Activated CD4-positive, alpha-beta T cell treated with anti-CD3 and anti-CD28 coated beads, Interleukin-2, amount 50 U/mL, for 1 hour (primary cell): ENCODE results near the gene EIF5A2.
"Not testable (repeated sequence)": the region's sequence is repeated elsewhere in the genome, so short reads cannot be mapped to it uniquely, and the experiment has no call there.

Experiments used
- DNase-seq: peaks from one replicate; pipeline ENCODE4 v3.0.0-alpha.2; 2020

The EIF5A2 gene

DNA sequence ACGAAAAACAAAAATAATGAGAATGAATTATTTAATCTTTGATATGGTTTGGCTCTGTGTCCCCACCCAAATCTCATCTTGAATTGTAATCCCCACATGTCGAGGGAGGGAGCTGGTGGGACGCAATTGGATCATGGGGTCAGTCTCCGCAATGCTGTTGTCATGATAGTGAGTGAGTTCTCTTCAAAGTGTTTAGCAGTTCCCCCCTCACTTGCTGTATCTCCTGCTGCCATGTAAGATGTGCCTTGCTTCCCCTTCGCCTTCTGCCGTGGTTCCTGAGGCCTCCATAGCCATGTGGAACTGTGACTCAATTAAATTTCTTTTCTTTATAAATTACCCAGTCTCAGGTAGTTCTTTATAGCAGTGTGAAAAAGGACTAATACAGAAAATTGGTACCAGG lies 12.1 kb downstream of the EIF5A2 start:
- not testable (repeated sequence) for DNase-seq

- DNase-seq: no peak
Observed at GRCh38 chr3:170893895-170894294, 14.5 kb downstream of the EIF5A2 start.

DNA sequence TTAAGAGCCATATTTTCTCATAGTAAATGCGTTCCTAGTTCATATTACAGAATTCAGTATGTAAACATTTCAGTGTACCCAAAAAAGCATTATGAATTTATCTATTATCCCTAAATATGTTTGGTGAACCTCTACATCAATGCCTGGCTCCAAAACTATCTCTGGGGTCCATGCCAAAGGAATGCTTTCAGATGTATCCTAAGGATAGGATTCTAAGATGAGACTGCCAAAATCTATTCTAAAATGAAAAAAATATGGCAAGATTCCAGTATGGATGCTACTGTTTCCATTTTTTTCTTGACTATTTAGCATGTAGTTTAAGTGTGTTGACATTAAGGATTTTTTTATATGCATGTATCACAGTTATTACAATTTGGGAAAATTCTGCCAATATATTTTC lies 18.8 kb downstream of the EIF5A2 start:
- no peak for DNase-seq

DNA sequence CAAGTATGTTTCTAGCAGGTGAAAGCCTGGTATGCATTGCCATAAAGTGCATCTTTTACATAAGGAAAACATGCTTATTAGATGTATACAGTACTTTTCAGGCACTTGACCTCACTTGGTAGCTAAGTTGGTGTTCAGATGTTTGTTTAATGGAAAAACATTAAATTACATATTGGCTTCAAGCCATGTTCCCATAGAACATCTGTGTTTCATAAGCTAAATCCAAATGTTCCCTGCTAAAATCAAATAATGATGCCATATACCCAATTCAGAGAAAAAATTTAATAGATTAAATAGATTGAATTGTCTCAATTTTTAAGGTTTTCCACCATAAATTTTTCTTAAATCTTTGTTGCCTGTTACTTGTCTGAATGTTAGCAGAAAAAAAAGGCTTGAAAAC lies 19.3 kb downstream of the EIF5A2 start:
- DNase-seq: no peak

- DNase-seq: not testable (repeated sequence)
Observed at GRCh38 chr3:170884109-170884930, 24.1 kb downstream of the EIF5A2 start.

GRCh38 chr3:170878688-170879087 lies 29.7 kb downstream of the EIF5A2 start:
- DNase-seq: not testable (repeated sequence)

DNA sequence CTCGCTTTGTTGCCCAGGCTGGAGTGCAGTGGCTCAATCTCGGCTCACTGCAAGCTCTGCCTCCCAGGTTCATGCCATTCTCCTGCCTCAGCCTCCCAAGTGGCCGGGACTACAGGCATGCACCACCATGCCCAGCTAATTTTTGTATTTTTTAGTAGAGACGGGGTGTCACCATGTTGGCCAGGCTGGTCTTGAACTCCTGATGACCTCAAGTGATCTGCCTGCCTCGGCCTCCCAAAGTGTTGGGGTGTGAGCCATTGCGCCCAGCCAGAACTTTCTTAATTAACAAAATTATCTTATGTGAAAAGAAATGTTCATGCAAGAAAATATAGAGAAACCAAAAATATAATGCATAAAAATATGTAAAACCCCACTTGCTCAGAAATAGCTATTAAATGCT lies 31.1 kb downstream of the EIF5A2 start:
- DNase-seq: not testable (repeated sequence)

DNA sequence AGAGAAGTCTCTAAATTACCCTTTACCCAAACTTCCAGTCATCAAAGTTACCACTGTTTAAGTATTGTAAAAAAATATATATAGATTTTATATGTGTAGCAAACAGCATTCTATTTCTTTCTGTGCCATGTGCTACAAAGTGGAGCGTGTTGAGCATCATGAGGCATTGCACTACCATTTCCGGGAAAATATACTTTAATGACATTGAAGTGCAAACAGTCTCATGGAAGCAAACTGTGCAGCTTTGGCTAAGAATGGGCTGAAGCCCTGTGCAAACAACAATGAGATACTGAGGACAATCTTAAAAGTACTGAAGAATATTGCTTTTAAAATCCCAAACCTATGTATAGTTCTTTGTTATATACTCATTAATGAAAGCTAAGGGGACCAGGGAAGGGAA lies 31.9 kb downstream of the EIF5A2 start:
- no peak for DNase-seq

- DNase-seq: peak; percentile 91
Observed at GRCh38 chr3:170869645-170870593, 38.5 kb downstream of the EIF5A2 start, which contains the start of gene RPL22L1. TSS of gene RPL22L1 (minus strand) at chr3:170870195. CDS start at chr3:170870167, 28 bp downstream.

GRCh38 chr3:170869239-170869590 lies 39.2 kb downstream of the EIF5A2 start:
- DNase-seq: no peak

- DNase-seq: no peak
Observed at GRCh38 chr3:170868577-170869238, 39.7 kb downstream of the EIF5A2 start.

DNA sequence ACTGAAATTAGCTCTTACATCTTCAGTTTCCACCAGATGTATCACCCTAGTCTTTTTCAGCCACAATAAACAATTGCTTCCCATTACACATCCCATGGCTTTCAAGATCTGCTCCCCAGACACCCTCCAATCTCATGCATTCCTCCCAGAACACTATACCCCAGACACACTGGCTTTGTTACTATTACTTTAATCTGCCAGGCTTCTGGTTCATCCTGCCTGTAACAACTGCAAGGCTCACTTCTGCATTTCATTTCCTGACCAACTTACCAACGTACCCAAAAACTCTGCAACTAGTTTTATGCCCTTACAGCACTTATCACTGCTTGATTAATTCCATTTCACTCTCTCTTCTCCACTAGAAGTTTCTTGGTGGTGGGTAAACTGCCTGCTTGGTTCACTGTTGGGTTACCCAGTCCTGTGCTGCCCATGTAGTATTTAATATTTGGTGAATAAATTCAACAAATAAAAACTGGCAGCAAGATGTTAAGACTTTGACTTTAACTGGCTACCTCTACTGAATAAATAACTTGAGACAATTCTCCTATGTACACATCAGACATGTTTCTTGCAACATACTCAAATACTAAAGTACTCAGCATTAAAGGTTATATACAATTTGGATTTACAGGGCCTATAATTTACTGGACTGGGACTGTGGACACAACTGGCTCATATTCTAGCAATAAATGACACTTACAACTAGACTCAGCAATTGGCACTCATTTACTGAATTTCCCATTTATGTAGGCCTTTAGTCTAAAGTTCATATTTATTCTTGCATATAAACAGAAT lies 41.1 kb downstream of the EIF5A2 start:
- DNase-seq: no peak

- DNase-seq: no peak
Observed at GRCh38 chr3:170866499-170866898, 41.9 kb downstream of the EIF5A2 start.

DNA sequence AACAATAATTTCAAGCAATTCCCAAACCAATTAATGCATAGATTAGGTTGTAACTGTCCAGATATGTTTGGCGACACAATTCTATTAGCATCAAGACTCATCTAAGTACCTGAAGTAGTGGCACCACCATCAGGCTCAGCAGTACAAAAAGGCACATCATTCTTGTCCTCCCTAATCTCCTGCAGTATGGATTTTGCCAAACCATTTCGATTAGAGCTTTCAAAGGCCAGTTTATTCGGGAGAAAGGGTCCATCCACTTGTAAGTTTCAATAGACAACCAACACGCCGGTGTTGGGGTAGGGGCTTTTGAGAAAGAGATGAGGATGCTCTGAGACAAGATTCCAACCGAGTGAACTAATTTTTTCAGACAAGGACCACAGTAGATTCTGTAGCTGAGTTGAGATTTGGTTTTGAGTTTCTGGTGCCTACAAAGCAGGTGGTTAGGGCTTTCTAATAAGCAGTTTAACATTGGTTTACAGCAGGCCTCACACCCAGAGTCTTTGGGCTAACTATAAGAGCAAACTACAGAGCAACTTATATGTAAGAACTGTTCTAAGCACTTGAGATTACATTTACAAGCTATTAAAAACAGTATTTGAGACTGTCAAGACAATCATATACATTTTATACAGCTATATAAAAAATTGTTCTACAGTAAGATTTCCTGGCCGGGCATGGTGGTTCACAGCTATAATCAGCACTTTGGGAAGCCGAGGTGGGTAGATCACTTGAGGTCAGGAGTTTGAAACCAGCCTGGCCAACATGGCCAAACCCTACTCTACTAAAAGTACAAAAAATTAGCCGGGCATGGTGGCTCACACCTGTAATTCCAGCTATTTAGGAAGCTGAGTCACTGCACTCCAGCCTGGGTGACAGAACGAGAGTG lies 43.0 kb downstream of the EIF5A2 start:
- no peak for DNase-seq

DNA sequence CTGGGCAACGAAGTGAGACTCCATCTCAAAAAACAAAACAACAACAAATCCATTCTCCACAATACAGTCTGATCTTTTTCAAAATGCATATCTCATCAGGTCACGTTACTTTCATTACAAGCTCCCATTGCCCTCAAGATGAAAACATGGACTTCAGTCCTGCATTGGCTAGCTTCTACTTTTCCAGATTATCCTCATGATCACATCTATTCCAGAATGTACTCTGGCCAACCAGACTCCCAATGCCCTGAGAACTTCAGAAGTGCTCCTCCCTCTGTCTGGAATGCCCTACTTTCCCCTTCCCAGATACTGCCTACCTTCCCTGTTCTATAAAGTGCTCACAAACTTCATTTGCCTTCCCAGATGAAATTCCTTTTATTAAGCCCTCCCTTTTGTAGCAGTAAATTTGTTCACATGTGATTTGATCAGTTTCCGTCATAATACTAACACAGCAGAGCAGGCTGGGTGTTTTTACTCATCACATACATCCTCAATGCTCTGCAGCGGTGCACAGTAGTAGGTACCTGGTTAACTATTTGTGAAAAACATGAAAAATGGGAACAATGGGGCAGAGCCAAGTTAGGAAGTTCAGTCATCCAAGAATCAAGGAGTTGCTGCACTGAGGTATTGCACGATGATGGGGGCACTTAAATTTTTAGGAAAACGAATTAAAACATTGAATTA lies 43.8 kb downstream of the EIF5A2 start:
- no peak for DNase-seq

DNA sequence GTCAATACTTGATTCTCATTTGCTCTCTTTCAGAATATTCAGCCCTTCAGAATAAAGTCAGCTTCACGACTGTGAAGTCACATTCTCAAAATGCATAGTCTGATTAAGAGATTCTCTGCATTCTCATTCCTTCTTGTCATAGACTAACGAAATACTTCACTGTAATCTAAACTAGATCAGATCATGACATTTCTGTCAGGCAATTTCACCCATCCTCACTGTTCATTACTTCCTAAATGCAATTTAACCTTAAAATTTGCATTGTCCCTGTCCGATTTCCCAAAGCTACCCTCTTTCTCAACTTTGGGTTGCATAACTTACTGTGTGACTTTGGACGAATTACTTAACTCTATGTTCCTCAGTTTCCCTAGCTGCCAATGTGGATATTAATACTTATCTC lies 44.6 kb downstream of the EIF5A2 start:
- no peak for DNase-seq

GRCh38 chr3:170862618-170863374 lies 45.6 kb downstream of the EIF5A2 start:
- DNase-seq: no peak

GRCh38 chr3:170858599-170858998 lies 49.8 kb downstream of the EIF5A2 start:
- no peak for DNase-seq

- DNase-seq: no peak
Observed at GRCh38 chr3:170852324-170852723, 56.1 kb downstream of the EIF5A2 start.
